ENCODE results near the gene C18orf63. TPM values are rescaled to one million over a fixed set of nuclear protein-coding genes. Genes with fewer than 3 reads are reported as not detected.
A peak's percentile ranks its signal among the peaks of the same experiment; 100 is the strongest.
"Not testable (repeated sequence)": the region's sequence is repeated elsewhere in the genome, so short reads cannot be mapped to it uniquely, and the experiment has no call there.

The C18orf63 gene
- polyA plus RNA-seq, 1 donor = 0.01 TPM

GRCh38 chr18:74278058-74278457, 37.6 kb upstream of the C18orf63 start:
- peaks cover 7% of the 10 kb centered on the region for H3K36me3 ChIP-seq (ENCODE audit: control insufficient read depth, insufficient read depth, low read length)
- H3K9me3 ChIP-seq (ENCODE audit: control insufficient read depth, low read depth, low read length) = no peaks in the 10 kb centered on the region
- no peak overlapping the region for H3K4me3 ChIP-seq (ENCODE audit: low read length)
- no CpG with 5 or more reads among the region's 7 CpGs for WGBS (ENCODE audit: insufficient coverage, low lambda C conversion rate)
- no peaks in the 10 kb centered on the region for H3K27me3 ChIP-seq (ENCODE audit: control insufficient read depth, insufficient read depth, low read length)
- peaks cover 36% of the 10 kb centered on the region for H3K4me1 ChIP-seq (ENCODE audit: control insufficient read depth, insufficient read depth, low read length)
- peak; percentile 78 to 87 for DNase-seq
- peak overlapping the region; percentile 68 for H3K27ac ChIP-seq (ENCODE audit: low read length)

- no peaks in the 10 kb centered on the region for H3K27me3 ChIP-seq (ENCODE audit: control insufficient read depth, insufficient read depth, low read length)
- no peak for DNase-seq
- WGBS (ENCODE audit: insufficient coverage, low lambda C conversion rate) = no CpG with 5 or more reads among the region's 7 CpGs
- H3K4me3 ChIP-seq (ENCODE audit: low read length) = no peak overlapping the region
- peaks cover 39% of the 10 kb centered on the region for H3K4me1 ChIP-seq (ENCODE audit: control insufficient read depth, insufficient read depth, low read length)
- peaks cover 5% of the 10 kb centered on the region for H3K36me3 ChIP-seq (ENCODE audit: control insufficient read depth, insufficient read depth, low read length)
- no peak overlapping the region for H3K27ac ChIP-seq (ENCODE audit: low read length)
- H3K9me3 ChIP-seq (ENCODE audit: control insufficient read depth, low read depth, low read length) = no peaks in the 10 kb centered on the region
Measured at GRCh38 chr18:74278983-74279382, 36.7 kb upstream of the C18orf63 start.

GRCh38 chr18:74281011-74281979, 34.3 kb upstream of the C18orf63 start:
- no CpG with 5 or more reads among the region's 4 CpGs for WGBS (ENCODE audit: insufficient coverage, low lambda C conversion rate)
- H3K4me1 ChIP-seq (ENCODE audit: control insufficient read depth, insufficient read depth, low read length) = peaks cover 45% of the 10 kb centered on the region
- H3K4me3 ChIP-seq (ENCODE audit: low read length) = no peak overlapping the region
- H3K9me3 ChIP-seq (ENCODE audit: control insufficient read depth, low read depth, low read length) = no peaks in the 10 kb centered on the region
- H3K27ac ChIP-seq (ENCODE audit: low read length) = peak overlapping the region; percentile 47
- H3K27me3 ChIP-seq (ENCODE audit: control insufficient read depth, insufficient read depth, low read length) = no peaks in the 10 kb centered on the region
- no peak for DNase-seq
- H3K36me3 ChIP-seq (ENCODE audit: control insufficient read depth, insufficient read depth, low read length) = peaks cover 5% of the 10 kb centered on the region

- no peak overlapping the region for H3K4me3 ChIP-seq (ENCODE audit: low read length)
- peaks cover 45% of the 10 kb centered on the region for H3K4me1 ChIP-seq (ENCODE audit: control insufficient read depth, insufficient read depth, low read length)
- peaks cover 5% of the 10 kb centered on the region for H3K36me3 ChIP-seq (ENCODE audit: control insufficient read depth, insufficient read depth, low read length)
- H3K27me3 ChIP-seq (ENCODE audit: control insufficient read depth, insufficient read depth, low read length) = no peaks in the 10 kb centered on the region
- H3K27ac ChIP-seq (ENCODE audit: low read length) = peak overlapping the region; percentile 47
- WGBS (ENCODE audit: insufficient coverage, low lambda C conversion rate) = 23% methylated on average over 5 of the region's 12 CpGs
- peak; percentile 66 to 81 for DNase-seq
- no peaks in the 10 kb centered on the region for H3K9me3 ChIP-seq (ENCODE audit: control insufficient read depth, low read depth, low read length)
Measured at GRCh38 chr18:74281980-74282754, 33.5 kb upstream of the C18orf63 start.

GRCh38 chr18:74282755-74283554, 32.7 kb upstream of the C18orf63 start:
- H3K27ac ChIP-seq (ENCODE audit: low read length) = peak overlapping the region; percentile 47
- H3K4me1 ChIP-seq (ENCODE audit: control insufficient read depth, insufficient read depth, low read length) = peaks cover 38% of the 10 kb centered on the region
- no peaks in the 10 kb centered on the region for H3K9me3 ChIP-seq (ENCODE audit: control insufficient read depth, low read depth, low read length)
- no peak for DNase-seq
- WGBS (ENCODE audit: insufficient coverage, low lambda C conversion rate) = no CpG with 5 or more reads among the region's 10 CpGs
- H3K27me3 ChIP-seq (ENCODE audit: control insufficient read depth, insufficient read depth, low read length) = no peaks in the 10 kb centered on the region
- no peaks in the 10 kb centered on the region for H3K36me3 ChIP-seq (ENCODE audit: control insufficient read depth, insufficient read depth, low read length)
- no peak overlapping the region for H3K4me3 ChIP-seq (ENCODE audit: low read length)

- WGBS (ENCODE audit: insufficient coverage, low lambda C conversion rate) = no CpG with 5 or more reads among the region's 10 CpGs
Measured at GRCh38 chr18:74283646-74284045, 32.0 kb upstream of the C18orf63 start.

GRCh38 chr18:74284191-74284979, 31.3 kb upstream of the C18orf63 start:
- H3K4me3 ChIP-seq (ENCODE audit: low read length) = no peak overlapping the region
- DNase-seq = no peak
- WGBS (ENCODE audit: insufficient coverage, low lambda C conversion rate) = 37% methylated on average over 2 of the region's 11 CpGs
- H3K27ac ChIP-seq (ENCODE audit: low read length) = no peak overlapping the region
- H3K36me3 ChIP-seq (ENCODE audit: control insufficient read depth, insufficient read depth, low read length) = no peaks in the 10 kb centered on the region
- peaks cover 29% of the 10 kb centered on the region for H3K4me1 ChIP-seq (ENCODE audit: control insufficient read depth, insufficient read depth, low read length)
- no peaks in the 10 kb centered on the region for H3K9me3 ChIP-seq (ENCODE audit: control insufficient read depth, low read depth, low read length)
- H3K27me3 ChIP-seq (ENCODE audit: control insufficient read depth, insufficient read depth, low read length) = no peaks in the 10 kb centered on the region

More at GRCh38 chr18:74283646-74284045, 32.0 kb upstream of the C18orf63 start:
- H3K27me3 ChIP-seq (ENCODE audit: control insufficient read depth, insufficient read depth, low read length) = no peaks in the 10 kb centered on the region
- H3K4me3 ChIP-seq (ENCODE audit: low read length) = no peak overlapping the region
- no peak overlapping the region for H3K27ac ChIP-seq (ENCODE audit: low read length)
- H3K4me1 ChIP-seq (ENCODE audit: control insufficient read depth, insufficient read depth, low read length) = peaks cover 31% of the 10 kb centered on the region
- no peaks in the 10 kb centered on the region for H3K36me3 ChIP-seq (ENCODE audit: control insufficient read depth, insufficient read depth, low read length)
- DNase-seq = no peak
- no peaks in the 10 kb centered on the region for H3K9me3 ChIP-seq (ENCODE audit: control insufficient read depth, low read depth, low read length)

- no peaks in the 10 kb centered on the region for H3K36me3 ChIP-seq (ENCODE audit: control insufficient read depth, insufficient read depth, low read length)
- no peak for DNase-seq
- no peak overlapping the region for H3K27ac ChIP-seq (ENCODE audit: low read length)
- no peak overlapping the region for H3K4me3 ChIP-seq (ENCODE audit: low read length)
- H3K4me1 ChIP-seq (ENCODE audit: control insufficient read depth, insufficient read depth, low read length) = peaks cover 29% of the 10 kb centered on the region
- no peaks in the 10 kb centered on the region for H3K27me3 ChIP-seq (ENCODE audit: control insufficient read depth, insufficient read depth, low read length)
- WGBS (ENCODE audit: insufficient coverage, low lambda C conversion rate) = no CpG with 5 or more reads among the region's 1 CpG
- no peaks in the 10 kb centered on the region for H3K9me3 ChIP-seq (ENCODE audit: control insufficient read depth, low read depth, low read length)
Measured at GRCh38 chr18:74284980-74285355, 30.7 kb upstream of the C18orf63 start.

GRCh38 chr18:74285583-74285982, 30.1 kb upstream of the C18orf63 start:
- not testable (repeated sequence) for H3K4me3 ChIP-seq (ENCODE audit: low read length); H3K27ac ChIP-seq (ENCODE audit: low read length); H3K27me3 ChIP-seq (ENCODE audit: control insufficient read depth, insufficient read depth, low read length); H3K9me3 ChIP-seq (ENCODE audit: control insufficient read depth, low read depth, low read length); DNase-seq; H3K36me3 ChIP-seq (ENCODE audit: control insufficient read depth, insufficient read depth, low read length)
- peaks cover 33% of the 10 kb centered on the region for H3K4me1 ChIP-seq (ENCODE audit: control insufficient read depth, insufficient read depth, low read length)
- no CpG with 5 or more reads among the region's 3 CpGs for WGBS (ENCODE audit: insufficient coverage, low lambda C conversion rate)
